ENCODE data around the gene RBMS2.

Gene RBMS2

GRCh38 chr12:56545023-56545604 lies 23.5 kb downstream of the RBMS2 start:
- TF ChIP-seq REST (IDR thresholded peaks at IDR 0.05; ENCODE audit: insufficient read depth in 1 of 2, low read depth in 2 of 2, low read length in 2 of 2) (no peak), TAF1 (IDR thresholded peaks at IDR 0.05; ENCODE audit: borderline replicate concordance, insufficient read depth, low read length) (no peak), SIN3A (IDR thresholded peaks at IDR 0.05; ENCODE audit: borderline replicate concordance, insufficient read depth, low read length) (no peak), POLR2AphosphoS5 (IDR thresholded peaks at IDR 0.05; ENCODE audit: low read depth, low read length) (no peak), FOXP2 (optimal IDR thresholded peaks at IDR 0.05; ENCODE audit: borderline replicate concordance, extremely low read depth, extremely low read length, insufficient read depth) (no peak)

- TF ChIP-seq FOXP2 (optimal IDR thresholded peaks at IDR 0.05; ENCODE audit: borderline replicate concordance, extremely low read depth, extremely low read length, insufficient read depth) (no peak), REST (IDR thresholded peaks at IDR 0.05; ENCODE audit: insufficient read depth in 1 of 2, low read depth in 2 of 2, low read length in 2 of 2) (no peak), POLR2AphosphoS5 (IDR thresholded peaks at IDR 0.05; ENCODE audit: low read depth, low read length) (no peak), TAF1 (IDR thresholded peaks at IDR 0.05; ENCODE audit: borderline replicate concordance, insufficient read depth, low read length) (no peak), SIN3A (IDR thresholded peaks at IDR 0.05; ENCODE audit: borderline replicate concordance, insufficient read depth, low read length) (no peak)
Observed at GRCh38 chr12:56546680-56547079, 25.1 kb downstream of the RBMS2 start.

- TF ChIP-seq SIN3A (IDR thresholded peaks at IDR 0.05; ENCODE audit: borderline replicate concordance, insufficient read depth, low read length) (no peak), REST (IDR thresholded peaks at IDR 0.05; ENCODE audit: insufficient read depth in 1 of 2, low read depth in 2 of 2, low read length in 2 of 2) (no peak), POLR2AphosphoS5 (IDR thresholded peaks at IDR 0.05; ENCODE audit: low read depth, low read length) (no peak), TAF1 (IDR thresholded peaks at IDR 0.05; ENCODE audit: borderline replicate concordance, insufficient read depth, low read length) (no peak), FOXP2 (optimal IDR thresholded peaks at IDR 0.05; ENCODE audit: borderline replicate concordance, extremely low read depth, extremely low read length, insufficient read depth) (no peak)
Observed at GRCh38 chr12:56551070-56551469, 29.4 kb downstream of the RBMS2 start.

DNA sequence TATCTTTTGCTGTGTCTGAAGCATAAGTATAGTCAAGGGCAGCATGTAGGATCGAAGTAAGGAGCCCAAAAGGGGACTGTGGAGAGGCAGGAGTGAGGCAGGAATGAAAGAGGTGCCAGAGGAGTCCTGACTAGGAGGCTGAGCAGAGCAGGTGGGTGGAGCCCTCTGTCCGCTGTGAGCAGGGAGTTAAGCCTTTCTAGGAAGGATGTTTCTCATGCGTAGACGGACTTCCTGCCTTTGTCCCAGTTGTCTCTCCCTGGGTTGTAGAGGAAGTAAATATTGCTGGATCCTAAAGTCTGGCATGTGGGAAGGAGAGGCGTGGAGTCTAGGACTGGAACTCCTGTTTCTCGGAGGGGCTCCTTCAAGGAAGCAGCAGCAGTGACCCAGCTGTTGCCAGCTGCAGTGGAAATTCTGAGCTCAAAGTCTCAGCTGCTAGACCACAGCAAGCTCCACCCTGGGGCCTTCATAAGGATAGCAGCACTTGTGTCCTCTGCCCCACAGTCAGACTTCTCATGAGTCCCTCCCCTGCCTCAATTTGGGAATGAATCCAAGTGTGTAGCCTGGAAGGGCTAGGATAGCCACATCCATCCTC lies 44.0 kb downstream of the RBMS2 start:
- TF ChIP-seq POLR2AphosphoS5 (IDR thresholded peaks at IDR 0.05; ENCODE audit: low read depth, low read length) (no peak), REST (IDR thresholded peaks at IDR 0.05; ENCODE audit: insufficient read depth in 1 of 2, low read depth in 2 of 2, low read length in 2 of 2) (peak in 1 of 2 experiments; percentile 80; a peak in 2 of 4 replicates), SIN3A (IDR thresholded peaks at IDR 0.05; ENCODE audit: borderline replicate concordance, insufficient read depth, low read length) (peak; percentile 96), FOXP2 (optimal IDR thresholded peaks at IDR 0.05; ENCODE audit: borderline replicate concordance, extremely low read depth, extremely low read length, insufficient read depth) (peak; percentile 97), TAF1 (IDR thresholded peaks at IDR 0.05; ENCODE audit: borderline replicate concordance, insufficient read depth, low read length) (no peak)
